NCI-H1105 (cell line): Measurements from ENCODE around the gene NTN1.
"Not testable (repeated sequence)": the region's sequence is repeated elsewhere in the genome, so short reads cannot be mapped to it uniquely, and the experiment has no call there.

Experiments used
- DNase-seq: peaks from one replicate; lab custom pipeline; 2025; lab: John Stamatoyannopoulos, UW

Gene NTN1

DNA sequence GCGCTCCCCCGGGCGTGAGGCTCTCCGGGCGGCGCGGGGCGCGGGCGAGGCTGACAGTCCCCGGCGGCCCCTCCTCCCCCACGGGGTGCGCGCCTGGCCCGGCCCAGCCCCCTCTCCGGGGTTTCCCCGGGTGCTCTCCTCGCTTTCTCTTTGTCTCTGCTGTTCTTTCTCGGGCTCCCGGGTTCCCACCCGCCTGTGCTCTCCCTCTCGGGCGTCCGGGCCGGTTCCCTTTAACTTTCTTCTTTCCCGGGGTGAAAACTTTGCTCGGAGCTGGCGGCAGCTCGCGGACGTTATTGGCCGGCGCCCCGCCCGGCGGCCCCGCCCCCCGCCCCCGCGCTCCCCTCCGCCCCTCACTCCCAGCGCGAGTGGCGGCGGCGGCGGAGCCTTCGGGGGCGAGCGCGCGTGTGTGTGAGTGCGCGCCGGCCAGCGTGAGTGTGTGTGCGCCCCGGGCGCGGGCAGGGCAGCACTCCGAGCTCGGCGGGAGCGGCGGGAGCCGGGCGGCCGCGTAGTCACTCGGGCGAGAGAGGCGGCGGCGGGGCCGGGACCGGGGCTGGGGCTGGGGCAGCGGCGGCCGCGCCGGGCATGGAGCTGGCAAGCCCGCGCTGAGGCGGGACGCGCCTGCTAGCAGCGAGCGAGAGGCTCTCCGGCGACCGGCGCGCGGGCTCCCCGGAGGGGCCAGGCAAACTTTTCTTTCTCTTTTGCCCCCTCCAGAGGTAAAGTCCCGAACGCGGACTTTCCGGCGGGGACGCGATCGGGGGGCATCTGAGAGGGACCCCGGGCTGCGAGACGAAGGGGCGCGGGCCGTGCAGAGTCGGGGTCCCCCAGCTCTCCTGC is at the start of gene NTN1:
Gene NTN1 (plus strand): TSS at position 353 of the 834 bp plus-strand sequence. CDS start 864 bp downstream, outside the sequence.
- DNase-seq = peak; percentile 37

DNA sequence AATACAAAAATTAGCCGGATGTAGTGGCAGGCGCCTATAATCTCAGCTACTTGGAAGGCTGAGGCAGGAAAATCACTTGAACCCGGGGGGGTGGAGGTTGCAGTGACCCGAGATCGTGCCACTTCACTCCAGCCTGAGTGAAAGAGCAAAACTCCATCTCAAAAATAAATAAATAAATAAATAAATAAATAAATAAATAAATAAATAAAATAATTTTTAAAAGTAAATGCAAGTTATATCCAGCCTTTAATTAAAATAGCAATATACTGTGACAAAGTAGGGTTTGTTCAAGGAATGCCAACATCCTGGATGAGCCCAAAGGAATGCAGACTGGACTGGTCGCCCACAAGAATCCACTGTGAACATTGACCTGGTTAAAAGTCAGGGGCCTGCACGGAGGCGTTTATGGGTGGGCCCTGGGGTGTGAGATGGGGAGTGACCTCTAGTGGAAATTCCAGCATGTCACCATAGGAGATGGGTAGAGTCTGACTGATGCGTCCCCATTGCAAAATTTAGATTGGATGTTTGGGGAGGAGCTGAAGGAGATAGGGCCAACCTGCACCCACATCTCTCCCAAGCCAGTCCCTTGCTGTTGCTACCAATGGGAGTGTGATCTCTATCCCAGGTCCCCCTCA is 46.1 kb upstream of the NTN1 start:
- no peak for DNase-seq

DNA sequence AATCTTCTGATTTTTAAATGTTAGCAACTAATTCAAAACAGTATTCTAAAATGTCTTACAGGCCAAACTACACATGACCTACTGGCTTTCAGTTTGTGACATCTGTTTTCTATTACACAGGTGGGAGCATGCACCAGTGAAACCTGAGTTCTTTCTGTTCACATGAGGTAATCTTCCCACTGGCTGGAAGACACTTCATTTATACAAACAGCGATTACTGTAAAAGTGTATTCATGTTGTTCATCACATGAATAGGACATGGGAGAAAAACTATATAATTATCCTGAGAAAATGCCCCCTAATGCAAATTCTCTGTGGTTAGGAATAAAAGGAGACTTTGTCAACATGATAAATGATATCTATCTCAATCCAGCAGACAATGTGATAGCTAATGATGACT is 44.7 kb upstream of the NTN1 start:
- no peak for DNase-seq

DNA sequence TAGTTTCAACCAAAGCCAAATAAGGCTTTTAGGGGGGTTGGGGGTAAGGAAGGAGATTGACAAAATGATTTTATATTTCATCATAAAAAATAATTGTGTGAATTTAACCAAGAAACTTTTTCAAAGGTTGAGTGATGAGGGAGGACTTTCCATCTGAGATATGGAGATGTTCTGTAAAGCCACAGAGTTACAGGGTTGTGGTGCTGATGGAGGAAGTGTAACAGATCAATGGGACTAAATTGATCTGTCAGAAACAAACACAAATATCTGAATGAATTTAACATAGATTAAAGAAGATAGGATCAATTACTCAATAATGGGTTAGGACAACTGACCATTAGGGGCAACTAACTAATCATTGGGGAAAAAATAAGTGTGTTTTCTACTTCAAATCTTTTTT is 41.6 kb upstream of the NTN1 start:
- no peak for DNase-seq

DNA sequence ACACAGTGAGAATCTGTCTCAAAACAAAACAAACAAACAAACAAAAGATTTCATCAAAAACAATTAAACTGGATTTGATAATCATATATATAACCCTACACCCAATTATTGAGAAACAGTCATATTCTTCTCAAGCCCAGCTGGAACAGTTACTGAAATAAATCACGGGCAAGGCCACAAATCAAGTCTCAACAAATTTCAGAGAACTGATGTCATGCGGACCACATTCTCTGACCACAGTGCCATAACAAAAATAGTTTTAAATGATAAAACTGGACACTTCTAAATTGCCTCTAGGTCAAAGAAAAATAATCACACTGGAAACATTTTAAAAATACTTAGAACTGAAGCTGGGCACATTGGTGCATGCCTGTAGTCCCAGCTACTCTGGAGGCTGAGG is 39.9 kb upstream of the NTN1 start:
- DNase-seq = no peak

DNA sequence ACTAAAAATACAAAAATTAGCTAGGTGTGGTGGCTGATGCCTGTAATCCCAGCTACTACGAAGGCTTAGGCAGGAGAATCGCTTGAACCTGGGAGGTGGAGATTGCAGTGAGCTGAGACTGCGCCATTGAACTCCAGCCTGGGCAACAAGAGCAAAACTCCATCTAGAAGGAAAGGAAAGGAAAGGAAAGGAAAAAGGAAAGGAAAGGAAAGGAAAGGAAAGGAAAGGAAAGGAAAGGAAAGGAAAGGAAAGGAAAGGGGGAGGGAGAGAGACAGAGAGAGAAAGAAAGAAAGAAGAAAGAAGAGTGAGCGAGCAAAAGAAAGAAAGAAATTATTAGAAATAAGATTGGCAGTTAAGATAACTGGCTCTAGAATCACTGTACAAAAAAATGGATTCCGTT is 37.1 kb upstream of the NTN1 start:
- not testable (repeated sequence) for DNase-seq

DNA sequence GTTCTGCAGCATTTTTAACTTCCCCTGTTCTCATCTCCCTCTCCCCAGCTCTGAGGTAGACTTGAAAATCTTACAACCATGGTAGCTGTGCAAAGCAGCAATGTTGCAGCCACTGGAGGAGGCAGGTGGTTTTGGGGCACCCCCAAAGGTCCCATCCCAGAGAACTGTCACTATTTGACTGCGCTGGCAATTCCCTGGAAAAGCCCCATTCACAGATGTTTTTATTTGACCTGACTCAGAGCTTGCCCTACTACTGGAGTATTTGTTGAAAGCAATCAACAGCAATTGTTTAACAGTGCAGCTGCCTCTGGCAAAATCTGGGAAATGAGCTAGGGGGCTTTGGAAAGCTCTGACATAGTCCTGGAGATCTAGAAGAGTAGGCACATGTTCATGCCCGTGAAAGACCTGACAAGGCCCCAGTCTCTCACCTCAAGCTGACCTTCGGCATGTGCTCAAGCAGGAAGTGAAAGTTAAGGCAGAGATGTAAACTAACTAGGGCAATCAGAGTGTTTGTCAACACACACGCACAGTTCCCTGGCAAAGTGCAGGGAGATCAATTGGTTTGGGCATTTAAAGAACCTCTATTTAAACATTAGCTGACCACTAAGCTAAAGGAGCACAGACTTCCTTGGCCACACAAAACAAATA is 36.1 kb upstream of the NTN1 start:
- no peak for DNase-seq

DNA sequence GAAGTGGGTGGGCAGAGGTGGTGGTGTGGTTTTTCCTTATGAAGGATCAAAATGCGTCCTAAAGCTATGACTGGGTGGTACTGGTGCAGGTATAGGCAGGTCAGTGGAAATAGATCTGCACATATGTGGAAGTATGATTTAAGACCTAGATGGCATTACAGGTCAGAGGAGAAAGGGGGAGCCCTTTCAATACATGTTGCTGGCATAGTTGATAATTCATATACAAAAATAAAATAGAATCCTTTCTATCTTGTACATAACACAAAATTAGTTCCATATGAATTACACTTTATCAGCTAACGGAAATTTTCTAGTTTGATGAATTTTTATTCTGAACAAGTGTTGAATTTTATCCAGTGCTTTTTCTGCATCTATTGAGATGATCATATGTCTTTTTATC is 35.0 kb upstream of the NTN1 start:
- DNase-seq = no peak

DNA sequence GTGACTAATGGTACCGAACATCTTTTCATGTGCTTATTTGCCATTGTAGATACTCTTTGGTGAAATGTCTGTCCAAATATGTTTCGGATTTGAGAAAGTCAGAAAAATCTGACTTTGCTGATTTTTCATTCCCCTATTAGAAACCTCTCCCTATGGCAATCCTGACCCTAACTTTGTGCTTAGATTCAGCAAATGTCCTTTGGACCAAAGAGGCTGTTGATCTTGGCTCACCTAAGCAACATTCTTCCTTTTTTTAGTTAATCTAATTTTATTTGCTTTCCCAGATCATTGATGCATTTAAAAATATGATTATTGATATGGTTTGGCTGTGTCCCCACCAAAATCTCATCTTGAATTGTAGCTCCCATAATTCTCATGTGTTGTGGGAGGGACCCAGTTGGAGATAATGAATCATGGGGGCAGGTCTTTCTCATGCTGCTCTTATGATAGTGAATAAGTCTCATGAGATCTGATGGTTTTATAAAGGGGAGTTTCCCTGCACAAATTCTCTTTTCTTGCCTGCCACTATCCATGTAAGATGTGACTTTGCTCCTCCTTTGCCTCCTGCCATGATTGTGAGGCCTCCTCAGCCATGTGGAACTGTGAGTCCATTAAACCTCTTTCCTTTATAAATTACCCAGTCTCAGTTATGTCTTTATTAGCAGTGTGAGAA is 32.9 kb upstream of the NTN1 start:
- DNase-seq = not testable (repeated sequence)

DNA sequence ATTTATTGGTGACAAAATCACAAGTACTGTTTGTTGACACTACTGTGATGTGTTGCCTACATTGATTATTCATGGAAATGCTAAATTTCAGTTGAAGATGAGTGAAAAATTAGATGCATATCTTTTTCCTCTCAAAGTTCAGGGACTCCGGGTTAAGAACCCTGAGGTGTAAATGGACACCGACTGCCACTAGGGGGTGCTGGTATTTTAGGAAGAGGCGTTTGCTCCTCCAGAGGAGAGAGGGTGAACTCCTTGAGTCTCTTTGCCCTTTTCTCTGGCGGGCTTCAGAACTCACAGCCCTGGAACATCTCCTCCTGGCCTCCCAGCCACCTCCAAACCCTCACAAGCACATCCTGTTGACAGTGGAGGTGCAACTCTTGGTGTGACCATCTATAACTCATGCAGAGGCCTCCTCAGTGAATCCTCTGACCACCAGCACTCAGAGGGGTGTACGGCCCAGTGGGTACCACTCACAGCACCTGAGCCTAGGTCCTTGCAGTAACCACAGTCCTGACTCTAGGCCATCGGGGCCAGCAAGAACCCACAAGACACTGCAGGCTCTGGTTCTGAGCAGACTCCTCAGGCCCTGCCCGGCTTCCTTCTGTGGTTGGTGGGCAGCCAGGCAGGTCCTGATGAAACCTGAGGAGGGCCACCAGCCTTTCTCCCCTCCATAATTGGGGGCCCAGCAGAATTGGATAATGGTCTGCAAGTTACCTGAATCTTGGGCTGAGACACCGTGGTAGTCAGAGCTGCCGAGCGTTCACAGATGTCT is 29.6 kb upstream of the NTN1 start:
- peak; percentile 12 for DNase-seq

DNA sequence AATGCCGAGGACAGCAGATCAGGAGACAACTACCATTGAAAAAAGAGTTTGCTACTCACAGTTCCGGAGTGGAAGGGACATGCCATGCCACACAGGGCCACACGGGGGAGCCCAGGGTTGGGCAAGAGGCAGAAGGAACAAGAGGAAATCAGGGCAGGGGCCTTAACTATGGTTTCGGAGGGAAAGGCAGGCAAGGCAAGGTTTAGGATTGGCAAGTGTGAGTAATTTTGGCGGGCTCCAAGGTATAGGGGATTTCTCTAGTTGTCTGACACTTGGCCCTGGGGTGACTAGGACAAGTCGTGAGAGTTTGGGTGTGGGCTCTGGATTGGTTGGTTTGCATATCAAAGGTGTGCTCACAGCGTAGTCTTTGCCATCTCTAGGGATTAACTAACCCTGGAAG is 27.0 kb upstream of the NTN1 start:
- peak; percentile 29 for DNase-seq

DNA sequence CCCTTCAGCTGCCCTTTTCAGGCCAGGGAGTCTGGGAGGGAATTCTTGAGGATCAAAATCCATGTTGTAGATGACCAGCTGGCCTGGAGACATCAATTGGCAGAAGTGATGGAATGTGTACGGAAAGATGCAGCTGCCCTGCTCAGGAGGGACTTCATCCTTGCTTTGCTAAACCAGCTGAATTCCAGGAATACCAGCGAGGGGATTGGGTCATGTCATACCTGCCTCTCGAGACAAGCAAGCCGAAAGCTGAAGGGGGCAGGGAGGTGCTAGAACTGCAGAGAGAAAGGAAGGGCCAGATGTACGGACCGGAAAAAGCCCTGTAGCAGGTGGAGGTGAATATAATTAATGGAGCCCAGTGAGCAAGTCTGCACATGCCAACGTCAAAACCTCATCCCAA is 25.6 kb upstream of the NTN1 start:
- no peak for DNase-seq

DNA sequence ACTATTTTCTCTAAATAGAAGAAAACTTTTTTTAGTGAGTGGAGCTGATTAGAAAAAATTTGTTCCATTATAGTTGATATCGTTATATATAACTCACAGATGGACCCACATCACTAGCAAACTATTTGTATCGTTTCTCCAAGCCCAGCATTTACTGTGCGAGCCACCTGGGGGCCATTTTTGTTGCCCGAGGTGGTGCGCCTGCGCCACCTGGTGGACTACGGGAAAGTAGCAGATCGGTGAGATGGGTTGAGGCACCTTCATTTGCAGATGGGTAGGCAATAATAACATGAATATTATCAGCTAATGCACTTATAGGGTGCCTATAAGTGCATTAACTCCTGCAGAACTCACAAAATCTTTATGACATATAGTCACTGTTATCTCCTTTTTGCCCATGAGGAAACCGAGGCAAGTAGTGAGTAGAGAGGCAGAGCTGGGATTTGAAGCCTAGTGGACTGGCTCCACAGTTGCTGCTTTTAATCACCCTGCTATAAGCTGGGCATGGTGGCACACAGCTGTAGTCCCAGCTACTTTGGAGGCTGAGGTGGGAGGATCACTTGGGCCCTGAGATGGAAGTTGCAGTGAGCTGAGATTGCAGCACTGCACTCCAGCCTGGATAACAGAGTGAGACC is 23.2 kb upstream of the NTN1 start:
- peak; percentile 32 for DNase-seq

DNA sequence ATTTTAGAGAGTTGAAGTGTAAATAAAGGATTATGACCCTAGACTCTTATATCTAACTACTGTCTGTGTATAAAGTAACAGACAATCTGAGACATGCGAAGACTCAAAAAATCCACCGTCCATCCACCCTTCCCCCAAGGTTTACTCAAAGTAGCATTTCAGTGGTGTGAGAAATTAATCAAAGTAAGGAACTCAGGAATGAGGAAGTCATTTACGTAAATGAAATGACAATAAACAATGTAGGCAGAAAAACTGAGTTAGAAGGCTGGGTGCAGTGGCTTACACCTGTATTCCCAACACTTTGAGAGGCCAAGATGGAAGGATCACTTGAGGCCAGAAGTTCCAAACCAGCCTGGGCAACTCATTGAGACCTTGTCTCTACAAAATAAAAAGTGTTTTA is 19.8 kb upstream of the NTN1 start:
- no peak for DNase-seq

DNA sequence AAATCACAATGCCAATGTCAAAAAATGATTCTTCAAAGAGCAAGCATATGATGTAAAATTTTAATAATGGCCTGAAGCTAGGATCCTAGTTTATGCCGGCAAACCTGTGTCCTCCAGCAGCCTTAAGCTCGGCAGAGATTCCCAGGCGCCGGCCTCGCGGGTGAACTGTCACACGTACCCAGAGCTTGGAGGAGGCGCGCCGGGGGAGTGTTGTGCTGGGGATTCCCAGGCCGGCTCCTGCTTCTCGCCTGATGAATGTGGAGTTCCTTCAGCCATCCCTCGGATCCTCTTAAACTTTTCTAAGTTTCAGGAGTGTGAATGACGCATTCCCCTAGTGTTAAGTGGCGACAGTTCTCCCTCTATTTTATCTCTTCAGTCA is 19.1 kb upstream of the NTN1 start:
- no peak for DNase-seq

DNA sequence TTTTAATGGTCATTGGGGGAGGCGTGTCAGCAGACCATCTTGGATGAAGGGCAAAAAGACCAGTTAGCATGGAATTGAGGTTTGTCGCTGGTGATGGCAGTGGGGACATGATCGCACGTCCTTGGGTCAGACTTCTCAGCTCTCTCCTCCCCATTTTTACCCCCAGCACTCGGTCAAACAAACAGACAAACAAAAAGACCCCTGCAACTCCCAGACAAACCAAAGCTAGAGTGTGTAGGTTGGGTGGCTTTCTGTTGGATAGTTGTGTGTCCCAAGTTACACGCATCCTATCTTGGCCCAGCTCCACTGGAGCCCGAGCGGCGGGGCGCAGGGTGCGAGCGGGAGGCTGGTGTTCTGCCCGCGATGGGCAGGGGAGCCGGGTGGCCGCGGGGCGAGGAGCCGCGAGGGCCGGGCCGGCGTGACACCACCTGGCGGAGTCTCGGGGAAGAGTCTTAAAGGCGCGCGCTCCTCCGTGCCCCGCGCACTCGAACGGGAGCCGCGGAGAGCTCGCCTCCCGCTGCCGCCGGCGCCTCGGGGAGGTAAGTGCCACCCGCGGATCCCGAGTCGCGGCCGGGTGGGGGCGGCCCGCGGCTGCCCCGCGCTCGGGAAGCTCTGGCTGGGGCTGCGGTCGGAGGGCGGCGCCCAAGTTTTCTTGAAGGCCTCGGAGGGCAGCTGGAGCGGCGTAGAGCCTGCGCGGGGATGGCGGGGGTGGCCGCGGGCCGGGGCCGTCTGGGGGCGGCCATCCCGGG is 18.5 kb upstream of the NTN1 start:
- DNase-seq = no peak

DNA sequence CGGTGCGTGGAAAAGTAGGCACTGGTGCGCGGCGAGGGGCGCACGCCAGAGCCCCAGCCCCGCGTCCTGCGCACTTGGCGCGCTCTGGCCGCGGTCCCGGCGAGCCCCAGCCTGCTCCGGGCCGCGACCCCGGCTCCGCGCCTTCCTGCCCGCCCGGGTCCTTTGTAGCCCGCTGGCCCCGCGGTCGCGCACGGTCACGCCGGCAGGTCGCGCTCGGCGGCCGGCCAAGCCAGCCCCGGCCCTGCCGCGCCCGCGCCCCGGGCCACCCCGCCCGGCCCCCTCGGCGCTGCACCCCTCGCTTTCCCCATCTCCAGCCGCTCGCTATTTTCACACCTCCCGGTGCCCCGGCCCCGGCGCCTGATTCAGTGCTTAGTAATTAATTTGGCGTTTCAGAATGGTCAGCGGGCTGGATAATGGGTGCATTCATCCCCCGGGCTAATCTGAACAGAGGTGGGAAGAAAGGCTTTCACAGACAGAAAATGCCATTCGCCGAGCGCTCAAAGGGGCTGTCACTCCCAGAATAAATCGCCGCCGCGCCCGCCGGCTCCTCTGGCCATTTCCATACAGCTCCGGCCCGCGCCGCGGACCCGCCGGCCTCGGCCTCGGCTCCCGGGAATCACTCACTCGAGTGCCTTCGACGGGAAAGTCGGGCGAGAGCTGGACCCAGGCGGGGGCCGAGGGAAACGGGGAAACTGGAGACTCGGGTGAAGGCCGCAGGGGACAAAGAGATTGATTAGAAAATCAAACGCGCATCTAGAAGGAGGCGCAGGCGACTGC is 17.8 kb upstream of the NTN1 start:
- no peak for DNase-seq

DNA sequence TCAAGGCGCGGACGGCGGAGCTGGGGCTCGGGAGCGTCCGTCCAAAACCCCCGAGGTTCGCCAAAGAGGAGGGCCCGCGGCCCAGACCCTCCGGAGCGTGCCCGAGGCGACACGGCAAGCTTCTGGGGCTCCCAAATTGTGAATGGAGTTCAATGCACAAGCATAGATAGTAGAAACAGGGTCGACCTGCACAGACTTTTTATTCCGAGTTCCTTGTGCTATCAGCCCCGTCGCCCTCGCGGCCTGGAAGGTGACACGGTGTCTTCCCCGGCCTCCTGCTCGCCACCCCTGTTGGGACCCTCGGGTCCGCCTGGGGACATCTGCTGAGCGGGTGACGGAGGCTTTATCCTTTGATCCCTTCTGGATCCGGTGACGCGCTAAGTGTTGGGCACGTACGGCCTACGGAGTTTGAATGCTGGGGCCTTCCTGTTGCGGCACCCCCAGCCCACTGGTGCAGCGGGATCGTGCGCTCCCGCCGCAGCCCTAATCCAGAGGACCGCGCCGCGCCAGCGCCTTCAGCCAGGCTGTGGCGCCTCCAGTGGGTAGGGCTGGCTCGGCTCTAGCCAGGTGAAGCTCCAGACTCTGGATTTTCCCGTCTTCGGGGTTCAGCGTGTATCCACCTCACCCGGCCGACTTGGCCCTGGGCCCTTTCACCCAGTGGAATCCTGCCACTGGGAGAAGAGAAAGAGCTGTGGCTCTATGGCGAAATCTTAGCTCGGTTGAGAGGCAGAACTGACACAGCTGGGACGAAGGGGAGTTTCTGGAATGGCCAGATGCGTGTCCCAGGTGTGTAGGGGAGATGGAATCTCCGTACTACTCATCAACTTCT is 17.0 kb upstream of the NTN1 start:
- DNase-seq = no peak

DNA sequence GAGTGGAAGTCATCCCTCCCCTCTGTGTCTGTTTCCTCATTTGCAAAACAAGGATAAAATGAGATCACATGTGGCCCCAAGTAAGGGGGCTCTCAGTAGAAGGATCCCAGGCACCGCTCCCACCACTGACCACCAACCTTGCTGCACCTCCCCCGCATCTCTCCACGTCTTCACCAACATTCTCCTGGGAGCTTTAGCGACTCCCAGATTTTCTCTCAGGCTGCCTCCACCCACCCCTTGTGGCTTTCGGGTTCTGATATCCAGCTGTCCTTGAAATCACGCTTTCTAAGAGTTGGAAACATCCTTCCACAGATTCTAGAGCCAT is 16.4 kb upstream of the NTN1 start:
- no peak for DNase-seq
